CD4-positive, alpha-beta T cell treated with Interferon gamma for 1 hour (primary cell): Measurements from ENCODE around the gene SEMA4D.

Source experiments
- DNase-seq: peaks from one replicate; pipeline ENCODE4 v3.0.0-alpha.2; 2020

SEMA4D gene

DNA sequence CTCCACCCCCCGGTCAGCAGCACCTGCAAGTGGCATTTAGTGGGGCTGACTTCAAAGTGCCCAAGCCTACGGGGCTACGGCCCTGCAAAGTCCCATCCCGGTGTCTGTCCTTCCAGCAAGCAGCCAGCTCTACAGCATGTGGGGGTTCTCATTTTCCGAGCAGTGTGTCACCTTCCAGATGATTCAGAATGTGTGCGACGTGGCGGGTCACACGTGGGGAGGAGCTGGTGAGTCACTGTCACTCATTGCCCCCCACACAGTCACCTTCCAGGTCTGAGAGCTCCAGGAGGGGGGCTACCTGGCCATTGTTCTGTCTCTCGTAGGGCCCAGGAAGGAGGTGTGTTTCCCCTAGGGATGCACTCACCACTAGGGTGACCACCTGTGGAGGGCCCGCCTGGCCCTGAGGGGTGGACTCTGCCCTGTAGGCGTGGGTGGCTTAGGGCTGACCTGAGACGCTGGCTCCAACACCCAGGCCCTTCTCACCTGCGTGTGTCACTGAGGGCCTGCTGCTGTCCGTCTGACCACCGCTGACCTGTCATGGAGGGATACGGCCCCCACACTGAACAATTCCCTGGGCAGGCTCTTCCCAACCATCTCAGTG lies 70.2 kb downstream of the SEMA4D start:
- peak; percentile 31 for DNase-seq

DNA sequence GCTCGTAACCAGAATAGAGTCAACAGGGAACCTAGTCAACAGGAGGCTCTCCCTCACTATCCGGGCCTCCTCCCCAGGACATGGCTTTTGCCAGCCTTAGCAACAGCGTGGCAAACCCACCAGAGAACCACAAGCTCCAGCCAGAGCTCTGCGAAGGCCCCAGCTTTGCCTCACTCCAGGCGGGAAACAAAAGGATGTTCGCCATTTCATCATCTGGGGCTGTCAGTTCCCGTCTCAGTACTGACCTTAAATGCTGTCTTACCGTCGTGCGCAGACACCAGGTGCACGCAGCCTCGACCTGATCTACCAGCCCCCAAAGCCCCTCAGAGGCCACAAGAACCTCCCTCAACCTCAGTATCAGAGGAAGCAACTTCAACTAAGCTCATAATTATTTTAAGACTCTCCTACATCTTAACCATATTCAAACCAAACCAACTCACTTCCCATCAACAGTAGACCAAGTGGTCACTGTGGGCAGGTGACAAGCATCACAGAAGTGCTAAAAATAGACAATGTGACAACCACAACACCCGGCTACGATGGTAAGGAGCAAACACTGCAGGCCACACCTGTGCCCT lies 71.4 kb downstream of the SEMA4D start:
- peak; percentile 46 for DNase-seq

DNA sequence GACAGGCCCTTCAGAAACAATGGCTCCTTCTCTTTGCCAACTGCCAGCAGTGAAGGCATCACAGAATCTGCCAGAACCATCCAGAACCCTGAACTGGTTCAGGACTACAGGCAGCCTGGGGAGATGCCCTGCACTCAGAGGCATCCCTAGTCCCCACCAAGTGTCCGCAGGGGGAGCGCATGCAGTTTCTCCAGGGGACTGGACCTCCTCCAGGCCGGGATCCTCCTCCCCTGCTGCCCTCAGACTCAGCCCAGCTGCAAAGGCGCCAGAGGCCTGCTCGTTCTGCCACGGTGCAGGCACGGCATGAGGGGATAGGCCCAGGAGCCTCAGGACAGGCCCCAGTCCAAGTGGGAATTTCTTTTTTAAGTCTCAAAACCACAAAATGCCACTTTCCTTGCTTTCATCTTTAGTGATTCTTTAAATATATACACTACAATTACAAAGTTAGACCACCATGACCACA lies 72.0 kb downstream of the SEMA4D start:
- DNase-seq: no peak

DNA sequence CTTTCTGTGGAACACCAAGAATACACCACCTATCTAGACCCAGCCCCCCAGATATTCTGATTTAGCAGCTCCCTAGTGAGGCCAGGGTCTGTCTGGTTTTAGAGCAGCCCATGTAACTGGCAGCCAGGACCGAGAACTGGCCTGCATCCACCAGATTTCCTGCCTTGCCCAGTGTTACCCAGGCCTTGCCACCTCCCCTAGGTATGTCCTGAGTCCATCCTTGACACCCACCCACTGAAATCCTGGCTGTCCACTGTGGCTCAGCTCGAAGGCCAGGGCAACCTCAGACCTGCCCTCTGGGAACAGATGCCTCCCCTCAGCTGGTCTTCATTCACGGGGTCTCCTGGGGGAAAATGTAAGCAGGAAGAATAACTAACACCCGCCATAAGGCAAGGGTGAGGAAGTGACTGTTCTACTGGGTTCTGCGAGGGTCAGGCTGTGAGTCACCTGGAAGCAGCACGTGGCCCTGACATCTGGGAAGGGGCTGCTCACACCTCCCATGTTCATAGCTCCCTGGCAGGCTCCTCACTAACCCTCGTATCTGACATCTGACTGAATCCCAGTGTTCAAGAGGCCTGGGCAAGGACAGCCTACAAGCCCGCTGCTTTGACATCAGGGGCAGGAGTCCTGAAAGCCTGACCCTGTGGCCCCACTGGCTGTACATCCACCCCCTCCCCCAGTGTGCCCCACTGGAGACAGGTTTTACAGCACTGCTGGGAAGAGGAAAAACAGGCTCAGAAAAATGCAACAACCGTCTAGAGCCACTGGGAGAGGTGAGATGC lies 72.7 kb downstream of the SEMA4D start:
- DNase-seq: no peak

DNA sequence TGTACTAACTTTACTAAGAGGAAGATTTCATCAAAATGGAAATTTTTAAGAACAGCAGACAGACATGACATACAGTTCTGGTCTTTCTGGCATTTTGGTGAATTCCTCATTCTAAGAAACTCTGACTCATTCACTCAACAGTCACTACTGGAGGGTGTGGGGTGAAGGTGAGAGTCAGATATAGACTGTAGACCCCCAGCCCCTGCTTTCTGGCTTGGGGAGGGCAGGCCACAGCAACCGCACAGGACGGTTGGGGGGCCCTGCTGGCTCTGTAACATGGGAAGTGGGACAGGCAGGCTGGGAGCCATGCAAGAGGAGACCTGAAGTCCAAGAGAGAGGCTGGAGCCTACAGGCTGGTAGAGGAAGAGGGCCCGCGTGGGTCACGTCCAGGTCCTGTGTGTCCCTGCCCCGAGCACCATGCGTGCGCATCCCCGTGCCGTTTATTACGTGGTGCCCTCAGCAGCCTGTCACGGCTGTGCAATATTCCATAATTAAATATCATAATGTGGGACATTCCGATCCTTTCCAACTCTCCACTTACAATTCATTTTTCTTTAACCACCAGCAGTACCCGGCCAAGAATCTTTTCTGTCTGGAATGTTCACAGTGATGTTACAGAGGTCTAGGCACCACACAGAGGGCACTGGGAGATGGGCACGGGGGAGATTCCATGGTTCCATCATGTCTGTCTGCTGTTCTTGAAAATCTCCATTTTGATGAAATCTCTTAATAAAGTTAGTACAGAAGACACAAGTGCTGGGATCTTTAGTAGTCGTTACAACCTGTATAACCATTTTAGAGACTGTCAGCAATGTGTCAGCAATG lies 75.5 kb downstream of the SEMA4D start:
- DNase-seq: no peak

DNA sequence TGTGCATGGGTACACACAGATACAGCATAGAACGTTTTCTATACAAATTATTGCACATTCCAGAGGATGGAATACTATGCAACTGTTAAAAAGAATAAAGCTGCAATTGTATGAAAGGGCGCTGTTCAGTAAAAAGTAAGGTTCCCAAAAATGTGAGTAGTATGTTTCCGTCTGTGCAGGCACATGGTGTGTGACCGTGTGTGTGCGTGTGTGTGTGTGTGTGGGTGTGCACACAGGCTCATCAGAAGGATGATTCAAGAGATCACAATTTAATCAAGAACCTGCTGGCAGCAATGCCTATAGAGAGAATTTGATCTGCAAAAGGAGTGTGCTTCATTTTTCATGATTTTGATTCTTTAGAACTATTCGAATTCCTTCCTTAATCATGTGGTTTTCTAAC lies 76.3 kb downstream of the SEMA4D start:
- no peak for DNase-seq

DNA sequence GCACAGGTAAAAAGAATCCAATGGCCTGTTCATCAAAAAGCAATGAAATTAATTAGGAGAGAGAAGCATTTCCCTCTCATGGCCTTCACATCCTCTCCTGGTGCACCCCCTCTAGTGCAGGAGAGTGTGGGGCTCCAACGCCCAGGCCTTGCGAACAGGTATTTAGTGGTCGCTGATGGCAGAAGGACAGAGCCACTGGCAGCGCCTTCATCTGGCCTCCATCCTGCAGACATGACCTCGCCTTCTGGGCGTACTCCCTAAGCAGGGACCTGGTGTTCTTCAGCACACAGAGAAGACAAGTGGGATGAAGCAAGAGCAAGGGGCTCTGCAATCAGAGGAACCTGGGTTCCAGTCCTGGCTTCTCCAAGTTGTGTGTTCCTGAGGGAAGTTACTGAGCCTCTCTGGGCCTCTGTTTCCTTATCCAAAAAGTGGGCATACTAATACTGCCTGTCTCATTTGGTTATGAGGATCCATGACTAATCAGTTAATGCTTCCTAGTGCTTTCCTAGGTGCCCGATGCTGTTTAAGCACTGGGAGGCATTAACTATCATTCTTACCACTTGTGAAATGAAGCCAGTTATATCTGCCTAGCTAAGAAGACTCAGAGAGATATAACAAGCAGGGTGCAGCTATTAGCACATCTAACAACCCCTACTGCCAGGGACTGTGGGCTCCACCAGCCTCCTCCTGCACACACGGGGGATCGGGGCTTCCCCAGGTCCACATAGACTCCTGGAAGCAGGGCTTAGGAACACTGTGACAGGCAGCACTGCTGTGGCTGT lies 77.3 kb downstream of the SEMA4D start:
- no peak for DNase-seq

DNA sequence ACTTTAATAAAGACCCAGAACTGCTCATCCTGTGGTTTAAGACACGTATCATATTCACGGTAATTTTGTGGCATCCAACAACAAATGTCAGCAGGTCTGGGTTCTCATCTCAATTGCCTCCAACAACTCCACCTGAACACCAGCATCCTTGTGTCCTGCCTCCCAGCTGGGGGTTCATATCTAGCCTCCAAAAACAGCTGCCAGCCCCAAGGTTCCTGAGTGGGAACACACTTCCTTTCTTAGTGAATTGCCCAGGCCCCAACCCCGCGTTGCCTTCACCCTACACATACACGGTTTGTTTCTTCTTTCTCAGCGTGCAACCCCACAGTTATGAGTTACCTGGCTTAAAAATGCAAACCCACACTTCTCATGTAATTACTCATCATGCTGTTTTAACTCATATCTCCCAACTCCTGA lies 77.9 kb downstream of the SEMA4D start:
- no peak for DNase-seq

DNA sequence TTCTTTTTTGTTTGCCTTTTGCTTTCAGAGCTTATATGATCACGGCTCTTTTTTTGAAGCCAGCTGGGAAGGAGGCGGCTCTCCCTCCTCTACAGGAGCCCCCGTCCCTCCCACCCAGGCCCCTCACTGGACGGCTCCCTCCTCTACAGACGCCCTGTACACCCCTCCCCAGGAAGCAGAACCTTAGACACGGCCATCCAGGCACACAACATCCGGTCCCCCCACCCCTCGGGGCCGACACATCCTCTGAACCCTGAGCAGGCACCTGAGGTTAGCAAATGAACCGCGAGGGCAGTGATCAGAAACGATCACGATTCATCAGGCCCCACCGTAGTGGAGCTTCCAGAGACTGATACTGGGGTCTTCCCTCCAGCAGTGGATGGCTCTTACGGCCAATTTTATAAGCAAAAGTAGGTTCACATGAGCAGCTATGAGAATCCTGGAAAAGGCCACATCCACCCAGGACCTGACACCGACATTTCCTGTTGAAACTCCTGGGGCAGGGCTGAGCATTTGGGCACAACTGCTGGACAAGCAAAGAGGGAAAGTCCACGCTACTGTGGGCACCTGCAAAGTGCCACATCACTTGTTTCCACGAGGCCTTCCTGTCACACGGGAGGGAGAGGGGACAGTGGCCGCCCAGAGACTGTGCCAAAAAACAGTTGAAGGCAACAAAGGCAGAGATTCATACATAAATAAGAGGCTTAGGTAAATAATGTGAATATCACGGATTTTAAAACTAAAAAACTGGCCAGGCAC lies 78.9 kb downstream of the SEMA4D start:
- DNase-seq: peak; percentile 65

DNA sequence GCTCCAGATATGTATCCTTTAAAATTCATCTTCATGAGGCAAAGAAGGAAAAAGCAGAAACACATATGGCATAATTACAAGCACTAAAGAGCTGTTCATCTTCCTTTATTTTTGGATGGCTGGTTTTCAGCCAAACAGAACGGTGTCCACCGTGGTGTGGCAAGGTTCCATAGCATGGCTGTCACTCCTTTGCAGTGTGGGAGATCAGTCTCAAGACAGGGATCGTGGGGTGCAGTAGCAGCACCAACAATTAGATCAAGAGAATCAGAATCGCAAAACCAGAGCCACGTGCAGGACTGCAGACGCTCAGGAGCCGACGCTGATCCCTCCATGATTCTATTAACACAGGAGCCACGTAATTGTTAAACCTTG lies 79.5 kb downstream of the SEMA4D start:
- DNase-seq: no peak

DNA sequence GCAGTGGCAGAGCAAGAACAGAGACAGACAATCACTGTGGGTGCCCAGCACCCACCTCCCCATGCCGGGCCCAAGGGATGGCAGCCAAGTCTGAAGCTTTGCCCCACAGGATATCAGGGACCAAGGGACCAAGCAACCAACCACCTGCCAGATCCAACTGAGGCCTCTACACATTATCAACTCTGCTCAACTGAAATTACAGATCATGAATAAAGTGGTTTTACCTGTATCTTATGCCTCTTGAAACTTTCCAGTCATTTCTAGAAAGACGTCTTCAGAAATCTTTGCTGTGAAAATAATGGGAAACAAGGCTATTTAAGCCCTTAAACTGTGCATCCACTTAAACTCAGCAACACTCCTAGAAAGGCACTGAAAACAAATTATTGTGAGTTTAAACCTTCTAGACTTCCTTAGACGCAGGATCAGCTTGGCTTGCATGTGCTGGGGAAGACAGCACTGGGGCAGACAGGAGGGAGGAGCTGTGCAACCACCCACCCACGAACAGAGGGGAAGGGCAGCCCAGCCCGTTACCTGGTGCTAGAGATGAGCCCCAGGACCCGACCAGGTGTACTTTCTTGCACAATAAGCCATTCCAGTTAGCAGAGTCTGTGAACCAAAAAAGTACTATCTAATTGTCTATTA lies 80.0 kb downstream of the SEMA4D start:
- no peak for DNase-seq

DNA sequence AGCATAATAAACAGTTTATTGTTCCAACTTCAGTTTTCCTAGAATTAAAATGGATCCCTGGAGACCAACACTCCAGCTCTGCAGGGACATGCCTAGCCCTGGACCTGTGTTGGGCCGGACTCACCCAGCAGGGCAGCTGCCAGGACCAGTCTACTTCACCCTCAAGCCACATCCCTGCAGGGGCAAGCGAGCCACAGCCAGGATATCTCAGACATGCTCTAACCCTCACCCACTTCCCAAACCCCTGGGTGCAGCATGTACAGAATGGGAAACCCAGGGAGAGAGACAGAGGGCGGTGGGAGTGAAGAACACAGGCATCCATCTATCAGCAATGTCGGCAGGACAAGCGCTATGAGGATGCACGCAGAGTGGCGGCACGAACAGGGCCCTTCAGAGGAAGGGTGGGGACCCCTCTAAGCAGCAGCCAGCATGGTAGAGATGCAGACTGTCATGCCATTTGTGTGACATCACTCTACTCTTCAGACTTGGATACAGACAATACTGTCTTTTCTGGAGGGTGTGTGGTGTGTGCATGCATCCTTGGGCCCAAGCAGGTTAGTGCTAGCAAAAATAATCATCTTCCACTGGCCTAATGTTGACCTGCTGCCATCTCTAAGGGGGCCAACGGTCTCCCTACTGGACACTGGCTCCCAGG lies 83.1 kb downstream of the SEMA4D start:
- no peak for DNase-seq

DNA sequence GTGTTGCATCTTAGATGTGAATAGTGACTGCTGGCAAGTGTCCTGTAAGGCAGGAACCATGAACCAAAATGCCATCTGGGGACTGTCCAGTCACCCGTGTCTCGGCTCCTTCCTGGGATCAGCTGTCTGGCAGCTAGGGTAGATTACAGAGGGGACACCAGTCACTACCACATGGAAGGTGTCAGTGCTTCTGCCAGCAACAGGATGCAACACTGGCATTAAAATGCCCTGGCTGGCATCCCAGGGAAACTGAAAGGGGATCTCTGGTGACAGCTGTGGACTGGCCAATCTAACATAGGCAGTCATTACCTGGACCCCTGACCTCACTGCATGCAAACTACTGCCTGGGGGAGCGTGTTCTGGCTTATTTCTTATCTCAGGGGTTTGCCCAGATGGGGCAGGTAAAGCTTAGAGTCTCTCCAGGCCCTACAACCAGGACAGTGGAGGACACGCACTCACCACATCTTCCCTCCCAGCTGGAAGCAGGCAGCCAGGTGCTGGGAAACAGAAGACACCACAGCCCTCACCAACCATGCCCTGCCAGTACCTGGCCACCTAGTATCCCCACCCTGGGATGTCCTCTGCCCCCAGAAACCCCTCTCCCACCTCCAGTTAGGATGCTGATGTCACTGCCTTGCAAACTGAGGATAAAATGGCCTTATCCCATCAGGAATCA lies 83.8 kb downstream of the SEMA4D start:
- no peak for DNase-seq

DNA sequence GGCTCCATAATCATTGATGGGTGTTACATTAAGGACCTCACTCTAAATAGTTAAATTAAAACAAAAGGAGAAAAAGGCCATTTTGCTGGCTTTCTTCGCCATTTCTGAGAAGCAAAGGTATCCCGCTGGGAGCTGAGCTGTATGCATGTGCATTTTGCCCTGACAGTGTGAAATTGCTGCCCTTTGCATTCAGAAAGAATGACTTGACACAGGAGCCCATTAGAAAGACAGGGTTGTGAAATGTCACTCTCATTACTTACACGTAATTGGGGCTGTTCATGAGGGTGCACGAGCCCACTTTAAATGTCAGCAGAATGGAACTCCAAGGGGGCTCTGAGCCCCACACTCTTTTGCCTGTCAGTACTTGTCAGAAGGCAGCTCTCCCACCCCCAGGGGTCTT lies 85.0 kb downstream of the SEMA4D start:
- no peak for DNase-seq

DNA sequence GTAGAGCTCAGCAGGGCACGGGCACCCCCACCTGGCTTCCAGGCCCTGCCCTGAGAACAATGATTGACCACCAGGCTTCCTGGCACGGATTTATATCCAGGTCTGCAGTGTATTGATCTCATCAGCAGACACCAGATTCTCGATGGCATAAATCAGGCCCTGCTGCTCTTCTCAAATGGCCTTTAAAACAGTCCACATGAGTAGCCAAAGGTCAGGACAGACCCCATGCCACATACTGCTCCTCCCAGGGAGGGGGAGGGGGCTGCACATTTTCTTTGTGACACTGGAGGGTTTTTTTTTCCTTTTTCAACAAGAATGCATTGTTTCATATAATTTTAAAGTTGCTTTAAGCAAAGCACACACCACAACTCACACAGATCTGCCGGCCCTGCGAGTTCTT lies 85.4 kb downstream of the SEMA4D start:
- no peak for DNase-seq

DNA sequence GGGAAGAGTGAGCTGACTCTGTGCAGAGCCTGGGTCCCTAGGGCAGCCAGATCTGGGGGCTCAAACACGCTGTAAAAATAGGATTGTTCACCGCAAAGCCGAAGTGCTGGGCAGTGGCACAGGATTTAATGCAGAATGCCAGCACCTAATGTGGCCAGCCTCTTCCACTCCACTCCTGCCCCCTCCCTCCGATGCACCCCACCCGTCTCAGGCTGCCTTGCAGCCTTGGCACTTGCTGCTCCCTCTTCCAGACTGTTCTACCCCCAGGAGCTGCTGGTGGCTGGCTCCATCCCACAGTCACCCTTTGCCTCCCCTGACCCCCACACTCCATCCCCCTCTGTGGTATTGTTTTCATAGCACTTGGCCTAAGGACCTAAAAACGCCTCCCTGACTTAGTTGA lies 86.2 kb downstream of the SEMA4D start:
- no peak for DNase-seq

DNA sequence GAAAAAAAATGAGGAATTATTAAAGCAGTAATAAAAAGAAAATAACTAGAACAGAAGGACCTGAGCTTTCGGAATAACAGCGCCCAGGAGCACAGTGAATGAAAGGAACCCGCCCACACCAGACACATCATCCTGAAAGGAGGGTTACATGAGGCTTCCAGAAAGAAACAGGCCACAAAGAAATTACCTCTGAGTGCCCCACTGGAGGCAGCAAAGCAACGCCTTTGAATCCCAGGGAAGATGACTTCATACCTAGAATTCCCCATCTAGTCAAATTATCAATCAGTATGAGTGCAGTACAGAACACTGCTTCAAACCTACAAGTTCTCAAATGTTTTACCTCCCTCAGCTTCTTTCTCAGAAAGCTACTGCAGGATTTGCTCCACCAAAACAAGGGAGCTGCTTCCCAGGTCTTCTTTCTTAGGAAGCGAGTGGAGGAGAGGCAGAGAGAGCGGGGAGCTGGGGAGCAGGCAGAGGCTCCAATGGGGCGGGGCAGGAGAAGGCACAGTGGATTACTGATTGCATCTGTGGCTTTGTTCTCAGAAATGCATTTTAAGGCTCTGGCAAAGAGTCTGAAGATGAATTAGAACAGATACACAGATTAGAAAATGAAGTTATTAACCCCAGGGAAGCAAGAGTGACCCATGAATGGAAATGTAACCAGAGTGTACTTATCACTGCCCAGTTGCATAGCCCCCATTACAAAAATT lies 87.1 kb downstream of the SEMA4D start:
- DNase-seq: no peak

DNA sequence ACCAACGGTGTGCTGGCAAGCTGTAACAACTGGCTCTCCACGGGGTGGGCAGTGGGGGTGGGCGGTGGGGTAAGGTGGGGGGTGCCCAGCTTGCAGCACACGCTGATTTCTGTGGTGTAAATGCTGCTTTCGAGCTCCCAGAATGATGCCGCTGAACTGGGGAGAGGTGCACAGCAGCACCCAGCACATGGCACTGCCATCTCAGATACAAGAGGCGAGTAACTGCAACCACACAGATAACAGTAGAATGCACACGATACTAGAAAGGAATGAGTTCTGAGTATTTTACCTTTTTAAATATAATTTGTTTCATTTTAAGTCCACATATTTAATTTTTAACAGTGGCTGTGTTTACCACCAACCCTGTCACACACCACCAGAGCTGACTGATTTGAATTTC lies 87.9 kb downstream of the SEMA4D start:
- DNase-seq: no peak

DNA sequence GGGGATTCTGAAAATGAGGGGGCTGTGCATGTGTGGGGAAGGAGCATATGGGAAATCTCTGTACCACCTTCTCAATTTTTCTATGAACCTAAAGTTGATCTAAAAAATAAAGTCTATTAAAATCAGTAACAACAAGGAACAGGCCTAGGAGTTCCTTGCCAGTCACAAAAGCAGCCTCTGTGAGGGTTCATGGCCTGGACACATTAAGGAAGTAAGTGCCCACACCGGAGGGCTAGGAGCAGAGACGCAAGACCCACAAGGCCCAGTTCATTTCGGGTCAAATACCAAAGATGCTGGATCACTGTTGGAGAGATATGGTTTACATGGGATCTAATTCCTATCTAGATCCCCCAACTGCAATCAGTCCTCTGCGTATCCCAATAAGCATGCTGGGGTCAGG lies 88.4 kb downstream of the SEMA4D start:
- no peak for DNase-seq
